Astrocyte (in vitro differentiated cells and primary cell): ENCODE data around the gene COL5A1. TPM values are rescaled to one million over a fixed set of nuclear protein-coding genes. Genes with fewer than 3 reads are reported as not detected.
A peak's percentile ranks its signal among the peaks of the same experiment; 100 is the strongest.

Source experiments
- DNase-seq: peaks from one replicate; pipeline ENCODE4 v3.0.0-alpha.2; 2010; ENCODE audit warnings: low read depth
- FAIRE-seq: peaks from 2 replicates; lab custom pipeline; 2011; peaks lifted over from hg19 to GRCh38; lab: Jason Lieb, UNC
- H2AFZ ChIP-seq: 2 replicates; pipeline ENCODE4 v1.6.0; 2012; ENCODE audit warnings: low read depth, low read length, inconsistent platforms
- H3K27ac ChIP-seq: 2 replicates; pipeline ENCODE4 v1.5.1; 2011; ENCODE audit warnings: low read depth, low read length, inconsistent platforms
- H3K27me3 ChIP-seq: 2 replicates; pipeline ENCODE4 v1.6.0; 2011; ENCODE audit warnings: low read length, inconsistent platforms; ENCODE audit not compliant: insufficient read depth
- H3K36me3 ChIP-seq: 2 replicates; pipeline ENCODE4 v1.5.1; 2011; ENCODE audit warnings: low read length, inconsistent platforms; ENCODE audit not compliant: insufficient read depth
- H3K4me1 ChIP-seq: 2 replicates; pipeline ENCODE4 v1.5.1; 2011; ENCODE audit warnings: low read length, inconsistent platforms; ENCODE audit not compliant: insufficient read depth
- H3K4me2 ChIP-seq: 2 replicates; pipeline ENCODE4 v1.6.0; 2012; ENCODE audit warnings: low read length, inconsistent platforms
- H3K4me3 ChIP-seq: 2 replicates; pipeline ENCODE4 v1.5.1; 2011; ENCODE audit warnings: low read depth, mild to moderate bottlenecking, low read length, inconsistent platforms; ENCODE audit not compliant: insufficient read depth
- H3K79me2 ChIP-seq: 2 replicates; pipeline ENCODE4 v1.6.0; 2012; ENCODE audit warnings: mild to moderate bottlenecking, low read length, inconsistent platforms; ENCODE audit not compliant: insufficient read depth
- H3K9ac ChIP-seq: 2 replicates; pipeline ENCODE4 v1.6.0; 2012; ENCODE audit warnings: mild to moderate bottlenecking, low read length, inconsistent platforms
- H3K9me3 ChIP-seq: 2 replicates; pipeline ENCODE4 v1.5.1; 2012; ENCODE audit warnings: low read depth, mild to moderate bottlenecking, low read length, inconsistent platforms; ENCODE audit not compliant: insufficient read depth
- H4K20me1 ChIP-seq: 2 replicates; pipeline ENCODE4 v1.6.0; 2012; ENCODE audit warnings: low read length, inconsistent platforms; ENCODE audit not compliant: insufficient read depth
- H3K27ac Mint-ChIP-seq: one replicate; pipeline ENCODE4 v1.8.0; 2021; ENCODE audit warnings: mild to moderate bottlenecking, mixed read lengths; ENCODE audit not compliant: unreplicated experiment
- H3K27me3 Mint-ChIP-seq: one replicate; pipeline ENCODE4 v1.8.0; 2021; ENCODE audit warnings: low read depth, mixed read lengths; ENCODE audit not compliant: unreplicated experiment
- H3K36me3 Mint-ChIP-seq: one replicate; pipeline ENCODE4 v1.8.0; 2021; ENCODE audit warnings: low read depth, mixed read lengths; ENCODE audit not compliant: unreplicated experiment
- H3K4me1 Mint-ChIP-seq: one replicate; pipeline ENCODE4 v1.8.0; 2021; ENCODE audit warnings: low read depth, mixed read lengths; ENCODE audit not compliant: unreplicated experiment
- H3K4me3 Mint-ChIP-seq: one replicate; pipeline ENCODE4 v1.8.0; 2021; ENCODE audit warnings: mild to moderate bottlenecking, moderate library complexity, mixed read lengths; ENCODE audit not compliant: unreplicated experiment
- H3K9me3 Mint-ChIP-seq: one replicate; pipeline ENCODE4 v1.8.0; 2021; ENCODE audit warnings: mild to moderate bottlenecking, mixed read lengths; ENCODE audit not compliant: unreplicated experiment
- EZH2 ChIP-seq: IDR thresholded peaks from 2 replicates; pipeline ENCODE4 v1.6.1; 2012; ENCODE audit warnings: mild to moderate bottlenecking, low read length, inconsistent platforms; ENCODE audit not compliant: insufficient read depth
- total RNA-seq: library from RNA; stranded (reverse); gene quantifications from 2 replicates; pipeline ENCODE4 v1.2.1, GENCODE V29; 2021
- TF ChIP-seq, protein P1 (sequence below): IDR thresholded peaks from 2 replicates; pipeline ENCODE4 v1.5.1; 2011; ENCODE audit warnings: low read depth, mild to moderate bottlenecking, inconsistent platforms, low read length, moderate library complexity; ENCODE audit not compliant: insufficient read depth

COL5A1 gene
- total RNA-seq, 1 donor from 2014 or later, result 1,055 TPM

DNA sequence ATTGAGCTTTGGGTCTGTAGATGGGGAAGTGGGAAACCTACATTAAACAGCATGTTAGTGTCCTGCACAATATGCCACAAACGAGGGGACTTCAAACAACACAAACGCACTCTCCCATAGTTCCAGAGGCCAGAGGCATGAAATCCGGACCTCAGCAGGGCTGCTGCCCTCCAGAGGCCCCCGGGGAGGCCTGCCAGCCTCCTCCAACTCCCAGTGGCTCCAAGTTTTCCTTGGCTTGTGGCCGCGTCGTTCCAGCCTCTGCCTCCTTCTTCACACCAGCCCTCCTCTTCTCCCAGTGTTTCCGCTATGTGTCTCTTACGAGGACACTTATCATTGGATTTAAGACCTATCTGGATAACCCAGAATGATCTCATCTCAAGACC is 13.3 kb upstream of the COL5A1 start:
- H3K36me3 Mint-ChIP-seq, result no peaks in the 10 kb centered on the region
- Histone ChIP-seq H3K27ac (no peak overlapping the region), H3K36me3 (no peaks in the 10 kb centered on the region), H2AFZ (no peak overlapping the region), H3K79me2 (no peaks in the 10 kb centered on the region), H3K4me2 (no peak overlapping the region), H3K4me3 (no peak overlapping the region), H3K27me3 (no peaks in the 10 kb centered on the region), H3K4me1 (peaks cover 41% of the 10 kb centered on the region), H4K20me1 (no peaks in the 10 kb centered on the region), H3K9me3 (no peaks in the 10 kb centered on the region), H3K9ac (no peak overlapping the region)
- peaks cover 11% of the 10 kb centered on the region for H3K27me3 Mint-ChIP-seq
- DNase-seq (no peak), FAIRE-seq (no peak)
- H3K27ac Mint-ChIP-seq, result no peak overlapping the region
- H3K4me1 Mint-ChIP-seq, result peaks cover 33% of the 10 kb centered on the region
- no peak overlapping the region for H3K4me3 Mint-ChIP-seq
- TF ChIP-seq, protein P1, sequence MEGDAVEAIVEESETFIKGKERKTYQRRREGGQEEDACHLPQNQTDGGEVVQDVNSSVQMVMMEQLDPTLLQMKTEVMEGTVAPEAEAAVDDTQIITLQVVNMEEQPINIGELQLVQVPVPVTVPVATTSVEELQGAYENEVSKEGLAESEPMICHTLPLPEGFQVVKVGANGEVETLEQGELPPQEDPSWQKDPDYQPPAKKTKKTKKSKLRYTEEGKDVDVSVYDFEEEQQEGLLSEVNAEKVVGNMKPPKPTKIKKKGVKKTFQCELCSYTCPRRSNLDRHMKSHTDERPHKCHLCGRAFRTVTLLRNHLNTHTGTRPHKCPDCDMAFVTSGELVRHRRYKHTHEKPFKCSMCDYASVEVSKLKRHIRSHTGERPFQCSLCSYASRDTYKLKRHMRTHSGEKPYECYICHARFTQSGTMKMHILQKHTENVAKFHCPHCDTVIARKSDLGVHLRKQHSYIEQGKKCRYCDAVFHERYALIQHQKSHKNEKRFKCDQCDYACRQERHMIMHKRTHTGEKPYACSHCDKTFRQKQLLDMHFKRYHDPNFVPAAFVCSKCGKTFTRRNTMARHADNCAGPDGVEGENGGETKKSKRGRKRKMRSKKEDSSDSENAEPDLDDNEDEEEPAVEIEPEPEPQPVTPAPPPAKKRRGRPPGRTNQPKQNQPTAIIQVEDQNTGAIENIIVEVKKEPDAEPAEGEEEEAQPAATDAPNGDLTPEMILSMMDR, result no peak
- no peak for TF ChIP-seq EZH2
- peaks cover 3% of the 10 kb centered on the region for H3K9me3 Mint-ChIP-seq

- H3K4me3 Mint-ChIP-seq, result no peak overlapping the region
- peaks cover 3% of the 10 kb centered on the region for H3K9me3 Mint-ChIP-seq
- Histone ChIP-seq H3K4me2 (no peak overlapping the region), H3K27ac (no peak overlapping the region), H3K36me3 (no peaks in the 10 kb centered on the region), H3K79me2 (no peaks in the 10 kb centered on the region), H3K9me3 (no peaks in the 10 kb centered on the region), H2AFZ (no peak overlapping the region), H3K4me1 (peaks cover 34% of the 10 kb centered on the region), H3K4me3 (no peak overlapping the region), H3K9ac (no peak overlapping the region), H4K20me1 (no peaks in the 10 kb centered on the region), H3K27me3 (no peaks in the 10 kb centered on the region)
- no peak for TF ChIP-seq EZH2
- TF ChIP-seq, protein P1, result no peak
- H3K4me1 Mint-ChIP-seq, result peaks cover 28% of the 10 kb centered on the region
- no peak for DNase-seq
- peaks cover 2% of the 10 kb centered on the region for H3K36me3 Mint-ChIP-seq
- peak overlapping the region; percentile 47 for H3K27ac Mint-ChIP-seq
- no peak for FAIRE-seq
- H3K27me3 Mint-ChIP-seq, result peaks cover 14% of the 10 kb centered on the region
Measured at GRCh38 chr9:134629061-134629585, 12.5 kb upstream of the COL5A1 start.

DNA sequence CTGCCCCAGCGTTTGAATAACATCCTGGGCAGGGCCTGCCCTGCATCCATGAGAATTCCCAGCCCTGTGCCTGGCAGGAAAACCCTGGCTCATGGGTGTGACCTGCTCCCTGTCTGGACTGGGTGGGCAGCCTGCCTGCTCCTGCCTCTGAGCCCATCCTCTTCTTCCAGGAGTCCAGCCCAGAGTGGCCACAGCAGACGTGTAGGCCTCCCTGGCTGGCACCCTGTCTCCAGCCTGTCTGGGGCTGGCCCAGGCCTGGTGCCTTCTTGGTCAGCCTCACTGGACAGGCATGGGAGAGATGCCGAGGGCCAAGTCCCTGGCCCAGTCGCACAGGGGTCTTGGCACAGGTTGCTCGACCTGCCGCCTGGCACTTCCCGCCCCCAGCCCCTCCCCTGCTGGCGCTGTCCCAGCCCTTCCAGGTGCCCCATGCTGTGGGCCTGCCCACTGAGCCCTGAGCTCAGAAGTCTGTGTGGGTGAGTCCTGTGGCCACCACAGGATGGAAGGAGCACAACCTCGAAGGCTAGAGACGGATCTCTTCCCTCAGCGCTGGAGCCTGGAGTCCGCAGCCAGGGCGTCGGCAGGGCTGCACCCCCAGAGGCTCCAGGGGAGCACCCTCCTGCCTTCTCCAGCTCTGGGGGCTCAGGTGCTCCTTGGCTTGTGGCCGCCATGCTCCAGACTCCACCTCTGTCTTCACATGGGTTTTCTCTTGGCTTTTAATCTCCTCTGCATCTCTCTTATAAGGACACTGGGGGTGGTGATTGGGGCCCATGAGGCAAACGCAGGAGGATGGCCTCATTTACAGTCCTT is 11.8 kb upstream of the COL5A1 start:
- peak overlapping the region; percentile 84 for H3K27ac Mint-ChIP-seq
- H3K4me1 Mint-ChIP-seq, result peaks cover 21% of the 10 kb centered on the region

More for the DNA sequence above, 11.8 kb upstream of the COL5A1 start:
- DNase-seq, result no peak
- TF ChIP-seq, protein P1, result no peak
- TF ChIP-seq EZH2, result no peak
- Histone ChIP-seq H3K27me3 (no peaks in the 10 kb centered on the region), H3K4me3 (no peak overlapping the region), H3K79me2 (no peaks in the 10 kb centered on the region), H3K9me3 (no peaks in the 10 kb centered on the region), H3K36me3 (no peaks in the 10 kb centered on the region), H3K4me2 (no peak overlapping the region), H3K27ac (no peak overlapping the region), H3K4me1 (peaks cover 27% of the 10 kb centered on the region), H2AFZ (no peak overlapping the region), H4K20me1 (no peaks in the 10 kb centered on the region), H3K9ac (no peak overlapping the region)
- Mint-ChIP-seq H3K27me3 (peaks cover 14% of the 10 kb centered on the region), H3K9me3 (peaks cover 3% of the 10 kb centered on the region), H3K4me3 (no peak overlapping the region), H3K36me3 (peaks cover 2% of the 10 kb centered on the region)
- no peak for FAIRE-seq
